ENCODE results near the gene SHB. TPM values are rescaled to one million over a fixed set of nuclear protein-coding genes. Genes with fewer than 3 reads are reported as not detected.
A peak's percentile ranks its signal among the peaks of the same experiment; 100 is the strongest.

The SHB gene
- 10 to 100 TPM in 3 of 8 experiments, 1 to 10 TPM in 5; 2.8 to 12.8 (median 8.7) TPM for total RNA-seq

GRCh38 chr9:38068701-38069628, at the start of gene SHB:
SHB (minus strand) TSS chr9:38069227; CDS start chr9:38068645, 582 bp downstream.
- Histone ChIP-seq H3K27ac (peak within 1 kb of the TSS; percentile 84 to 87), H3K4me3 (peak within 1 kb of the TSS; percentile 58 to 67 (median 60)), H3K4me1 (replicated peaks in 1 of 2) (peaks cover 9 to 19% of the 10 kb centered on the region in 2 donors)
- ATAC-seq (replicated peaks in 6 of 8) = peak; percentile 47 to 80 (median 78)
- in situ Hi-C loops (cut with MboI; ENCODE audit: low pct_unique_long_range_greater_than_20kb in 2 of 9, low sequenced_read_pairs in 9 of 9, unreplicated experiment in 9 of 9) = loop anchor here in 4 of 9 experiments (25.0 kb wide), 3 partner anchors 157 to 293 kb away; partner anchors contain the start of gene SLC25A51 (in 3 of the 4)
- 0% methylated on average over 2 to 11 of the region's 134 CpGs; no CpG with 5 or more reads in 8 of the 10 experiments for WGBS, 10 experiments

GRCh38 chr9:38117651-38118050, 48.6 kb upstream of the SHB start:
- ATAC-seq (replicated peaks in 6 of 8) = peak in 4 of 8 experiments; percentile 34 to 93 (median 62)
- Histone ChIP-seq H3K4me1 (replicated peaks in 1 of 2) (peaks cover 32 to 33% of the 10 kb centered on the region in 2 donors), H3K27ac (peak overlapping the region in 1 of 2 donors; percentile 6), H3K4me3 (no peak overlapping the region)
- in situ Hi-C loops (cut with MboI; ENCODE audit: low pct_unique_long_range_greater_than_20kb in 2 of 9, low sequenced_read_pairs in 9 of 9, unreplicated experiment in 9 of 9) = loop anchor here in 1 of 9 experiments (25.0 kb wide), 1 partner anchor 95 kb away; no protein-coding TSS in a partner anchor
- WGBS, 10 experiments = 43 to 100% (median 62%) methylated on average over 1 to 5 of the region's 5 CpGs; no CpG with 5 or more reads in 4 of the 10 experiments

DNA sequence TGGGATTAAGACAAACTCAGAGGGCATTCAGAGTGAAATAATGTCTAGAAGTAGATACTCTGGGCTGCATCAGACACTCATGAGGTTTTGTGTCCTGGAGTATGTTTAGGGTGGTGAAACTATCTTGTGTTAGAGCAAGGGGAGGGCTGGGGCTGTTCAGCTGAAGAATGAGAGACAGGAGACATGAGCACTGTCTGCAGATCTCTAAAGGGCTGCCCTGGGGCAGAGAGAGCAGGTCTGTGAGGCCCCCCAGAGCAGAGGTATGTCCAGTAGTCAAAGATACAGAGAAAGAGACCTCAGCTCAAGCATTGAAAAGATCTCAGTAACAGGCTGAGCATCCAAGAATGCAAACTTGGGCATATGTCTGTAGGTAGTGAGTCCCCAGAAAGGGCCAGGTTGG, 45.9 kb upstream of the SHB start:
- in situ Hi-C loops (cut with MboI; ENCODE audit: low pct_unique_long_range_greater_than_20kb in 2 of 9, low sequenced_read_pairs in 9 of 9, unreplicated experiment in 9 of 9) = loop anchor here in 1 of 9 experiments (25.0 kb wide), 1 partner anchor 97 kb away; no protein-coding TSS in a partner anchor
- peaks cover 20 to 25% of the 10 kb centered on the region in 2 donors for H3K4me1 ChIP-seq (replicated peaks in 1 of 2)
- no peak overlapping the region for H3K4me3 ChIP-seq
- H3K27ac ChIP-seq = no peak overlapping the region
- no peak for ATAC-seq (replicated peaks in 6 of 8)

GRCh38 chr9:38112456-38112855, 43.4 kb upstream of the SHB start:
- 17 to 100% (median 83%) methylated on average over 1 of the region's 1 CpG; no CpG with 5 or more reads in 4 of the 10 experiments for WGBS, 10 experiments
- ATAC-seq (replicated peaks in 6 of 8) = peak in 2 of 8 experiments; percentile 53 to 76
- Histone ChIP-seq H3K4me1 (replicated peaks in 1 of 2) (peaks cover under 1 to 9% of the 10 kb centered on the region in 2 donors), H3K4me3 (no peak overlapping the region), H3K27ac (no peak overlapping the region)
- in situ Hi-C loops (cut with MboI; ENCODE audit: low pct_unique_long_range_greater_than_20kb in 2 of 9, low sequenced_read_pairs in 9 of 9, unreplicated experiment in 9 of 9) = loop anchor here in 1 of 9 experiments (25.0 kb wide), 1 partner anchor 100 kb away; no protein-coding TSS in a partner anchor

DNA sequence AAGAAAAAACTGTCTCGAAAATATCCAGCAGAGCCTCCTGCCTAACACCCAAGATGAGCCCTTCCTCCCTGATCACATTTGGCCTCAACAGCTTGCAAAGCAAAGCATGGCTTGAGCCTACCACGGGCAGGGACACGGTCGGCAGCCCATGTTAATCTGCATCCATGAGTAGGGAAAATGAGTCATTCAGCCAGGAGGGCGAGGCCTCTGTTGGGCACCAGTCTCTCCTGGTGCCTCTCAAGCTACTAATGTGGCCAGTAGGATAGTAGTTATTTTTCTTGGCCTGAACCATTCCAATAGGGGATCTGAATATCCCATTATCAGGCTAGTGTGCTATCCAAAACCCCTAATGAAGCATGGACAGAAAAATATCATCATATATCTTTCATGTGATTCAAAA, 43.0 kb upstream of the SHB start:
- 6 to 75% (median 54%) methylated on average over 1 to 5 of the region's 5 CpGs; no CpG with 5 or more reads in 1 of the 10 experiments for WGBS, 10 experiments
- H3K4me3 ChIP-seq = no peak overlapping the region
- in situ Hi-C loops (cut with MboI; ENCODE audit: low pct_unique_long_range_greater_than_20kb in 2 of 9, low sequenced_read_pairs in 9 of 9, unreplicated experiment in 9 of 9) = loop anchor here in 1 of 9 experiments (25.0 kb wide), 1 partner anchor 100 kb away; no protein-coding TSS in a partner anchor
- ATAC-seq (replicated peaks in 6 of 8) = peak in 3 of 8 experiments; percentile 50 to 99 (median 99)
- H3K27ac ChIP-seq = no peak overlapping the region
- H3K4me1 ChIP-seq (replicated peaks in 1 of 2) = peaks cover 0 to 9% of the 10 kb centered on the region in 2 donors

- ATAC-seq (replicated peaks in 6 of 8) = no peak
- H3K27ac ChIP-seq = no peak overlapping the region
- H3K4me1 ChIP-seq (replicated peaks in 1 of 2) = peaks cover 0 to 9% of the 10 kb centered on the region in 2 donors
- 60 to 87% (median 68%) methylated on average over 1 to 6 of the region's 6 CpGs; no CpG with 5 or more reads in 5 of the 10 experiments for whole genome bisulfite sequencing, 10 experiments
- in situ Hi-C loops (cut with MboI; ENCODE audit: low pct_unique_long_range_greater_than_20kb in 2 of 9, low sequenced_read_pairs in 9 of 9, unreplicated experiment in 9 of 9) = loop anchor here in 1 of 9 experiments (25.0 kb wide), 1 partner anchor 102 kb away; no protein-coding TSS in a partner anchor
- H3K4me3 ChIP-seq = no peak overlapping the region
Measured at GRCh38 chr9:38110476-38110875, 41.4 kb upstream of the SHB start.

GRCh38 chr9:38109601-38110000, 40.6 kb upstream of the SHB start:
- in situ Hi-C loops (cut with MboI; ENCODE audit: low pct_unique_long_range_greater_than_20kb in 2 of 9, low sequenced_read_pairs in 9 of 9, unreplicated experiment in 9 of 9) = loop anchor here in 1 of 9 experiments (25.0 kb wide), 1 partner anchor 103 kb away; no protein-coding TSS in a partner anchor

GRCh38 chr9:38108326-38108725, 39.3 kb upstream of the SHB start:
- WGBS, 10 experiments = 86 to 100% methylated on average over 1 of the region's 1 CpG; no CpG with 5 or more reads in 8 of the 10 experiments
- peak in 2 of 8 experiments; percentile 30 to 31 for ATAC-seq (replicated peaks in 6 of 8)
- peaks cover 0 to 9% of the 10 kb centered on the region in 2 donors for H3K4me1 ChIP-seq (replicated peaks in 1 of 2)

More at GRCh38 chr9:38109601-38110000, 40.6 kb upstream of the SHB start:
- H3K4me1 ChIP-seq (replicated peaks in 1 of 2) = peaks cover 0 to 9% of the 10 kb centered on the region in 2 donors
- no peak overlapping the region for H3K27ac ChIP-seq
- no peak for ATAC-seq (replicated peaks in 6 of 8)
- H3K4me3 ChIP-seq = no peak overlapping the region
- 4 to 75% (median 62%) methylated on average over 1 to 6 of the region's 6 CpGs; no CpG with 5 or more reads in 1 of the 10 experiments for WGBS, 10 experiments

DNA sequence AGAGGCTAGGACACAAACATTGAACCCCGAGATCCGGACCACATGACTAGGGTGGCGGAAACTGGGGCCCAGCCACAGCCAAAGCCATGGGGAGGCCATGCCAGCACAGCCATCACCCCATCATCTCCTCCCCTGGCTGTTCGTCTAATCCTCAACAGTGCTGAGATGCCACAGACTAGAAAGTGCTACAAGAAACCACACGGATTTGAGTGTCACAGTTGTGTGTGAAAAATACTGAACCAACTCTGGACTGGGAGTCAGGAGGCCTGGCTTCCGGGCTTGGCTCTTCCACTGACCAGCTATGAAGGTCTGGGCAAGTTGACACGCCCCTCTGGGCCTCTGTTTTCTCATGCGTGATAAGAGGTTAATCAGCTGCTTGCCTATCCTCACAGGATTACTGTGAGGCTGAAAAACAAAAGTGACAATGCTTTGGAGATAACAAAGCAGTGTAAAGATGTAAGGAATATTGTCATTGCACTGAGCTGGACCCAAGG, 38.8 kb upstream of the SHB start:
- 59 to 94% (median 67%) methylated on average over 1 to 7 of the region's 8 CpGs; no CpG with 5 or more reads in 1 of the 10 experiments for WGBS, 10 experiments
- peak in 3 of 8 experiments; percentile 32 to 83 (median 79) for ATAC-seq (replicated peaks in 6 of 8)
- in situ Hi-C loops (cut with MboI; ENCODE audit: low pct_unique_long_range_greater_than_20kb in 2 of 9, low sequenced_read_pairs in 9 of 9, unreplicated experiment in 9 of 9) = loop anchor here in 1 of 9 experiments (25.0 kb wide), 1 partner anchor 104 kb away; no protein-coding TSS in a partner anchor
- no peak overlapping the region for H3K27ac ChIP-seq
- H3K4me1 ChIP-seq (replicated peaks in 1 of 2) = peaks cover 0 to 9% of the 10 kb centered on the region in 2 donors
- H3K4me3 ChIP-seq = no peak overlapping the region

More at GRCh38 chr9:38108326-38108725, 39.3 kb upstream of the SHB start:
- in situ Hi-C loops (cut with MboI; ENCODE audit: low pct_unique_long_range_greater_than_20kb in 2 of 9, low sequenced_read_pairs in 9 of 9, unreplicated experiment in 9 of 9) = loop anchor here in 1 of 9 experiments (25.0 kb wide), 1 partner anchor 104 kb away; no protein-coding TSS in a partner anchor
- no peak overlapping the region for H3K4me3 ChIP-seq
- H3K27ac ChIP-seq = no peak overlapping the region

- Histone ChIP-seq H3K4me1 (replicated peaks in 1 of 2) (peaks cover 0 to 9% of the 10 kb centered on the region in 2 donors), H3K4me3 (no peak overlapping the region), H3K27ac (no peak overlapping the region)
- WGBS, 10 experiments = 18 to 100% (median 89%) methylated on average over 1 to 3 of the region's 3 CpGs; no CpG with 5 or more reads in 1 of the 10 experiments
- no peak for ATAC-seq (replicated peaks in 6 of 8)
- in situ Hi-C loops (cut with MboI; ENCODE audit: low pct_unique_long_range_greater_than_20kb in 2 of 9, low sequenced_read_pairs in 9 of 9, unreplicated experiment in 9 of 9) = loop anchor here in 1 of 9 experiments (25.0 kb wide), 1 partner anchor 105 kb away; no protein-coding TSS in a partner anchor
Measured at GRCh38 chr9:38107405-38107804, 38.4 kb upstream of the SHB start.

GRCh38 chr9:38106488-38106887, 37.5 kb upstream of the SHB start:
- Histone ChIP-seq H3K4me3 (no peak overlapping the region), H3K4me1 (replicated peaks in 1 of 2) (peaks cover 0 to 9% of the 10 kb centered on the region in 2 donors), H3K27ac (no peak overlapping the region)
- ATAC-seq (replicated peaks in 6 of 8) = no peak
- WGBS, 10 experiments = 0 to 90% (median 60%) methylated on average over 1 to 3 of the region's 3 CpGs; no CpG with 5 or more reads in 1 of the 10 experiments
- in situ Hi-C loops (cut with MboI; ENCODE audit: low pct_unique_long_range_greater_than_20kb in 2 of 9, low sequenced_read_pairs in 9 of 9, unreplicated experiment in 9 of 9) = loop anchor here in 1 of 9 experiments (25.0 kb wide), 1 partner anchor 106 kb away; no protein-coding TSS in a partner anchor

- H3K27ac ChIP-seq = no peak overlapping the region
- 17 to 100% (median 78%) methylated on average over 1 to 2 of the region's 2 CpGs for WGBS, 10 experiments
- ATAC-seq (replicated peaks in 6 of 8) = no peak
- H3K4me3 ChIP-seq = no peak overlapping the region
- in situ Hi-C loops (cut with MboI; ENCODE audit: low pct_unique_long_range_greater_than_20kb in 2 of 9, low sequenced_read_pairs in 9 of 9, unreplicated experiment in 9 of 9) = loop anchor here in 1 of 9 experiments (25.0 kb wide), 1 partner anchor 109 kb away; no protein-coding TSS in a partner anchor
- peaks cover 0 to 6% of the 10 kb centered on the region in 2 donors for H3K4me1 ChIP-seq (replicated peaks in 1 of 2)
Measured at GRCh38 chr9:38103340-38103739, 34.3 kb upstream of the SHB start.
